HG03520 (cell line): ENCODE data around the gene GATAD2A.

Experiments used
- ATAC-seq: cut with Tn5 transposase; IDR thresholded peaks from one replicate; pipeline ENCODE4 v1.9.1; 2021; ENCODE audit warnings: mild to moderate bottlenecking, moderate library complexity; ENCODE audit not compliant: unreplicated experiment

Gene GATAD2A

DNA sequence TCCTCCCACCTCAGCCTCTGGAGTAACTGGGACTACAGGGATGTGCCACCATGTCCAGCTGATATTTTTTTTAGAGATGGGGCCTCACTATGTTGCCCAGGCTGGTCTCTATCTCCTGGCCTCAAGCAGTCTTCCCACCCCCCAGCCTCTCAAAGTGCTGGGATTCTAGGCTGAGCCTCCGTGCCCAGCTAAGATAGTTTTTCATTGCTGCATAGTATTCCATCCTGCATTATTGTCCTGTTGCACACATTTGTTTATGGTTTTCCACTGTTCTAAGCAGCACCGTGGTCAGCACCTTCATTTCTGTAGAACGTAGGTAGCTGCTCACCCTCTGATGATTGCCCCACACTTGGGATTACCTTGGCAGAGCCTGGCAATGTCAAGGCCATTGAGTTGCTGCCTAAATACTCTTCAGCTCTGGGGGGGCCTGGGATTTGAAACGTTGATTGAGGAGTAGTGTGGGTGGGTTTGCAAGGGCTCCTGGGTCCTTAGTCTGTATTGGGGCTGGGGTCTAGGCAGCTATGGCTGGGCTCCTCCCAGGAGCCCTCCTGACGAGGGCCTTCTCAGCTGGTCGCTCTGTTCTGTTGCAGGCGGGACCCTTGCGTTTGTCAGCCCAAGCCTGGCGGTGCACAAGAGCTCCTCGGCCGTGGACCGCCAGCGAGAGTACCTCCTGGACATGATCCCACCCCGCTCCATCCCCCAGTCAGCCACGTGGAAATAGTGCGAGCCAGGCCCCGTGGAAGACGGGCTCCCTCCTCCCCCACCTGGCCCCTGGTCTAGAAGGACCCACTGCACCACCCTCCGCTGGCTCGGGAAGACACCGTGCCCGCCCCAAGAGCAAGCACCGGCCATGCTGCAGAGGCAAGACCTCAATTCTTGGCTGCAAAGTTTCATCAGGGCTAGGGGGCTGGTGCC is 99.5 kb downstream of the GATAD2A start:
- ATAC-seq = no peak

DNA sequence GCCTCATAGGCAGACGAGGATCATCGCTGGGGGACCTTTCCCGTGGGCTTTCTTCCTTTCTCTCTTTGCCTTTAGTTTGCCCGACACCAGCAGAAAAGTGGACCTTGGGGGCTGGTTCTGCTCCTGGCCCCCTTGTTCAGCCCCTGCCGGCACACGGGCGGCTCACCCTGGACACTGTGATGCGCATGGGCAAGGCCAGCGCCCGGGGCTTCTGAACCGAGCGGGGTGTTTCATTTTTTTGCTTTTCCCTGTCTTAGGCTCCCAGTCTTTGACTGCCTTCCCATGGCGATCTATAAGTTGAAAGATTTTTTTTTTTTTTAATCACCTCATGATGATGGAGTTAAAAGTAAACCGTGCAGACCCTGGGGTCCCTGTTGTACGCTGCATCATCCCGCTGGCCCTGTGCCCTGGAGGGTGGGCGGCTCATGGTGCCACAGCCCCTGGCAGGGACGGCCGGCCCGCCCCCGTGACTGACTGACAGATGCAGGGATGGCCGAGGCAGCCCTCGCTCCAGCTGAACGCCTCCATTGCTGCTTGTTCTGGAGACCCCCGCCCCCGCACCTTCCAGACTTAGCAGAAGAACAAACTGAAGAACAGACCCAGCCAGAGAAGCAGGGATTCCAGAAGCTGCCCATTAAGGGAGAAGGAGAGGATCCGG is 100.3 kb downstream of the GATAD2A start:
- no peak for ATAC-seq

DNA sequence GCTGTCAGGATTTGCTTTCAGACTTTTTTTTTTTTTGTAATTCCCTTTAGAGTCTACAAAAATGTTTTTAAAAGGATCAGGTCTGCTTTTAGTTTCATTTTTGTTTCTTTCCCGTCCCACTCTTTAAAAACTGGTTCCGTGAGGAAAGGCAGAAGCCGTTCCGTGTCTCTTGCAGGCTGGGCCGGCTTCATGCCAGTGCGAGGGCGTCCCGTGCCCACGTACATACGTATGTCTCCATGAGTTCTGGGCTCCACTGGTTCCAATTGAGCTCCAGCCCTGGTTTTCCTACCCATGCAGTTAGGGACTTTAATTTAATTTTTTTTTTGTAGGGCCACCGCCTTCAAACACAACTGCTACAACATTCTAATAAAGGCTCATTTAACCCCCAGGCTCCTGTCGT is 101.1 kb downstream of the GATAD2A start:
- no peak for ATAC-seq

DNA sequence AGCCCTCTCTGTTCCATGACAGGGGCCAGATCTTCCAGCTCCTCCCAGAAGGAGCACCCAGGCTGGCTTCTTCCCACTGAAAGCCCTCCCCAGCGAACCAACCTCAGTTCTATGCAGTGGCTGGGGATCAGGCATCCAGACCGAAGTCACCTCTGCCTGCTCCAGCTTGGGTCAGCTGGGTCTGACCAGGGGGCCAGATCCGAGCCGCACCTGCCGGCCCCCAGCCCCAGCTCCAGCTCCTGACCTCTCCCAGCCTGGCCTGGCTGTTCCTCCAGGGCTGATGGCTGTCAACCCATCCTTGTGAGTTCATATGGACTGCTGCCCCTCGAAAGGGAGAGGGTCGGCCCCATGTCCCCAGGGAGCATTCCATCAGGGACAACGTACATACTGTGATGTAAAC is 101.9 kb downstream of the GATAD2A start:
- ATAC-seq = no peak

DNA sequence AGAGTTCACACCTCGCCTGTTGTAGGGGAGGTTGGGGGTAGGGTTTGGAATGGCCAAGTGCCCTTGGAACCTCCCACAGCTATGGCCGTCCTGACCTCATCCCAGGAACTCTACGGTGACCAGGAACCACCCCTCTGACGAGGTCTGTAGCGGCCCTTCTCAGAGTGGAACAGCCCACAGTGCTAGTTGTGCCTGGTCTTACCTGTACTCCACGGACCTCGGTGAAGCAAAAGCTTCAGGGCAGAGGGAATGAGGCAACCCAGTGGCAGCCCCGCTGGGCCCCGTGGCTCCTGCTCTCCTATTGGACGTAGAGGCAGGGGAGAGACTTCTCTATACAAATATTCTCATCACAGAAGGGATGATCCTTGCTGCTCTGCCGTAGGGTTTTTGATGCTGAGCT is 102.7 kb downstream of the GATAD2A start:
- ATAC-seq = no peak

DNA sequence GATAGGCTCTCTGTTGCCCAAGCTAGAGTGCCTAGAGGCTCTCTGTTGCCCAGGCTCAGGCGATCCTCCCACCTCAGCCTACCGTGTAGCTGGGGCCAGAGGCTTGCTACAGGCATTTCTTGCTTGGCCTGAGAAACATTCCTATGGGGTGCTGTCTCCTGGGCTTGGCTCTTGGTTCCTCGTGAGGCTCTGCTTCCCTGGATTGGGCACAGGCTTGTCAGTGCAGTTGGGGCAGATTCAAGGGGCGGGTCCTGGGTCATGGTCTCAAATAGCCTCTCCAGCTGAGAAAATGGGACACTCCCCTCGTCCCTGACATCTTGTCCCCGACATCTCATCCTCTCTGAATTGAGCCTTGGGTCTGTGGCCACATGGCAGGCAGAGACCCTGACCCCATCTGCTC is 105.0 kb downstream of the GATAD2A start:
- no peak for ATAC-seq

DNA sequence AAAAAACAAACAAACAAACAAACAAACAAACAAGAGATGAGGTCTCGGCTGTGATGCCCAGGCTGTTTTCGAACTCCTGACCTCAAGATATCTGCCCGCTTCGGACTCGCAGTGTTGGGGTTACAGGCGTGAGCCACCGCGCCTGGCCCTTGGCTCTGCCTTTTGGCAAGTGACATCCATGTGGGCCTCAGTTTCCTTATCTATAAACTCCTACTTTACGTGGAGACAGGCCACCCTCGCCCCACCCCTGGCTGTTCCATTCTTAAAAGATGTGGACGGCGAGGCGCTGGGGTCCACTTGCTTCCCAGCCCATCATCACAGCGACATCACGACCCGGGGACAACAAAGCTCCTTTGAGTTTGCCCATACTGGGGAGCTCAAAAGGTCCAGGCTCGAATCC is 108.2 kb downstream of the GATAD2A start:
- ATAC-seq = no peak

DNA sequence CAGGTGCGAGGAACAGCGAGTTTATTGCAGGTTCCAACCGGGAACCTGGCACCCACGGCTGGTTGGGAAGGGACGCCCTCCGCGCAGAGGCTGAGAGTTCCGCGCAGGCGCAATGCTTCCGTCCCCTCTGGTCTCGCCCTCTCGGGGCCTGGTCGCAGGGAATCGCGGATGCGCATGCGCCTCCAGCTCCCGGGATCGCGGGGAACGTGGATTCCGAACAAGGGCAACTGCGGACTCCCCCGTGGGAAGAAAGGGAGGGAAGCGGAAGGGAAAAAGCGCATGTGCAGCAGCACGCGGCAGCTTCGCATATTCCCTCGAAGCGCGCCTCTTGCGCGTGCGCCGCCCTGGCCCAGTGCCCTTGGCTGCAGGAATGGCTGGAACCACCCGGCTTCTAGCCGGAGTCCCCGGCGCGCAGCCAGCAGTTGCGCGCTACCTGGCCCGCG is 108.8 kb downstream of the GATAD2A start:
- ATAC-seq = no peak

DNA sequence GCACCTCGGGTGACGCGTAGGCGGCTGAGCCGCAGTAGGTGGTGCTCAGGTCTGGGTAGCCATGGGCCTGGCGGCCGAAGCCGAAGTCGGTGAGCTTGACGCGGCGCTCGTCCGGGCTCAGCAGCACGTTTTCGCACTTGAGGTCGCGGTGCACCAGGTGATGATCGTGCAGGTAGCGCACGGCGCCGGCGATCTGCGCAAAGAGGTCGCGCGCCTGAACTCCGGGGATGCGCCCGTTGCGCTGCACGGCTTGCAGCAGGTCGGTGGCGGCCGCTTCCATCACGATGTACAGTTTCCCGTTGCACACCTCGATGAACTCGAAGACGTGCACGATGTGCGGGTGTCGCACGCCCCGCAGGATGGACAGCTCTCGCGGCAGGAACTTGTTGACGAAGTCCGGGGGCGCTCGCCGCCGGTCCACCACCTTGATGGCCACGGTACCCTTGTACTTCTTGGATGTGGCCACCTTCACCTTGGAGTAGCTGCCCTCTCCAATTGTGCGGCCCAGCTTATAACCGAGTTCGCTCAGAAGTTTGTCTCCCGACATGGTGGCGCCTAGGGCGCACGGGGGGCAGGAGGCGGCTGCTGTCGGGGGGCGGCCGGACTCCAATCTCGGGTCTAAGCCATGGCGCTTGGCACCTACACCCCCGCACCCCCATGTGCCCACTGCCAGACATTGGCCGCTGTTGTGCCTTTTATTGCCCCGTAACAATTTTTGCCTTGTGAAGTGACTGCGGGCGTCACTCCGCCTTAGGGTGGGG is 109.6 kb downstream of the GATAD2A start, which contains the start of gene TSSK6:
Gene TSSK6 (minus strand): TSS at position 668 of the 761 bp plus-strand sequence. CDS start 121 bp downstream, at position 547.
- no peak for ATAC-seq

DNA sequence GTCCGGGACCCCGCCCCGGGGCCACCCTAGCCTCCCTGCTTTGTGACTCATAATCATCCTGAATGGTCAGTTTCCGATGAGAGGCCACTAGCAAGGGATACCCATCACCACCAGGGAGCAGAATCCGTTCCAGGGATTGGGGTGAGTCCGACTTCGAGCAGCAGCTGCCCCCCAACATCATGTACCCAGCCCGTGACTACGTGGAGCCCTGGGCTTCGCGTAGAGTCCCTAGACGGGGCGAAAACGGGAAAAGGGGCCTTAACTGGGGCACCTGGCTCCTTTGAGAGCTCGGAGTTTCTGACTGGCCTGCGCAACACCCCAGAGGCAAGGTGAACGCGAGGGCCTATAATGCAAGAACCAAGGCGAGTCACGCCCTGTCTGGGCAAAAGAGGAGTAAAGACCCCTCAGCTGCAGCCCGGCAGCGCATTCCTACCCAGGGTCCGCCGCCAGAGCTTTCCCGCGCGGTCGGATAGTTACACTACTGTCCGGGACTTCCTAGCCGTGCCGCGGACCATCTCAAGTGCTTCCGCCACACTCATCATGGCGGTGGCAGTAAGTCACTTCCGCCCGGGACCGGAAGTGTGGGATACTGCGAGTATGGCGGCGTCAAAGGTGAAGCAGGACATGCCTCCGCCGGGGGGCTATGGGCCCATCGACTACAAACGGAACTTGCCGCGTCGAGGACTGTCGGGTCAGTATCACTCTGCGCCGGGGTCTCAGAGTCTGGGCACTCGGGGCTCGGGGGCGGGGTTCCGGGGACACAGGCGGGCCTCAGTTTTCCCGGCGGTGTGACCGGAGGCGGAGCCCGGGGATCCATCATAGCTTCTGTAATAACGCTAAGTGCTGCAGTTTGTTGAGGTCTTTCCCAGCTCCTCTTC is 110.4 kb downstream of the GATAD2A start, which contains the start of gene NDUFA13:
Gene NDUFA13 (plus strand): TSS at position 584 of the 878 bp plus-strand sequence. CDS start 14 bp downstream, at position 598.
- peak; percentile 77 for ATAC-seq

DNA sequence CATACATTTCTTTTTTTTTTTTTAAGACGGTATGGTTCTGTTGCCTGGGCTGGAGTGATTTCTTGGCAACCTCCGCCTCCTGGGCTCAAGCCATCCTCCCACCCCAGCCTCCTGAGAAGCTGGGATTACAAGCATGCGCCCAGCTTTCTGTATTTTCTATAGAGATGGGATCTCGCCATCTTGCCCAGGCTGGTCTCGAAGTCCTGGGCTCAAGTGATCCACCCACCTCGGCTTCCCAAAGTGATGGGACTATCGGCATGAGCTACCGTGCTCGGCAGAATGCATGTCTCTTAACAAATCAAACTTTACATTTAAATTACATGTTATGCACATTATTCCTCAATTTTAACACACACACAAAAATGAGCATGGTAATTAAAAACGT is 111.8 kb downstream of the GATAD2A start:
- ATAC-seq = no peak

DNA sequence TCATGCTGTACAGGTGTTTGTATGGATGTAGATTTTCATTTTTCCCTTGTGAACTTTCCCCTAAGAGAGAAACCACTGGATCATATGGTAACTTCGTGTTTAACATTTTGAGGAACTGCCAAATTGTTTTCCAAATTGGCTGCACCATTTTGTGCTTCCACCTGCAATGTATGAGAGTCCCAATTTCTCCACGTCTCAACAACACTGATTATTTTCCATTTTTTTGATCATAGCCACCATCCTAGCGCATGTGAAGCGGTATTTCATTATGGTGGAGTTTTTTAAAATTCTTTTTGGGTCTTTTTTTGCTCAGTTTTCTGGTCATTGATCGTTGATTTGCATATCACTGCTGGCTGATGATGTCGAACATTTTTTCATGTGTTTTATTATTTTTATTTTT is 115.5 kb downstream of the GATAD2A start:
- ATAC-seq = no peak

DNA sequence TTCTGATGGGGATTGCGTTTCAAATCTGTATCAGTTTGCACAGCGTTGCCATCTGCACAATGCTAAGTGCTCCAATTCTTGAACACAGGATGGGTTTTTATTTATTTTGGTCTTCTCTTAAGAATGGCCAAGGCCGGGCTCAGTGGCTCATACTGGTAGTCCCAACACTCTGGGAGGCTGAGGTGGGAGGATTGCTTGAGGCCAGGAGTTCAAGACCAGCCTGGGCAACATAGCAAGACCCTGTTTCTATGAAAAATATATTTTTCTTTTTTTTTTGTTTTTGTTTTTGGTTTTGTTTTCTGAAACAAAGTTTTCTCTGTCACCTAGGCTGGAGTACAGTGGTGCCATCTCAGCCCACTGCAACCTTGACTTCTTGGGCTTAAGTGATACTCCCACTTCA is 117.7 kb downstream of the GATAD2A start:
- ATAC-seq = no peak

DNA sequence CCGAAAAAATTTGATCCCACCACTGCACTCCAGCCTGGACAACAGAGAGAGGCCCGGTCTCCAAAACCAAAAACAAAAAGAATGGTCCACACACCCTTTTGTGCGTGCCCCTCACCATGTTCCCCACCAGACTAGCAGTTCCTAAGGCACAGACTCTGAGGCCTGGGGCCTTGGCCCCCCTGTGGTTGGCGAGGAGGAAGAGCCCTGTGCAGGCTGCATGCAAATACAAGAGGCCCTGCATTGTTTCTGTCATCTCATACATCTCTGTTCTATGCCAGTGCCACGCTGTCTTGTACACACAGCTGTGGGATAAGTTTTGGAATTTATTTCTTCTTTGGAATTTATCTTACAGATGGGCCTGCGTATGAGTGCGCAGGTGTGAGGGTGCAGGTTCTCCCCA is 118.6 kb downstream of the GATAD2A start:
- no peak for ATAC-seq

DNA sequence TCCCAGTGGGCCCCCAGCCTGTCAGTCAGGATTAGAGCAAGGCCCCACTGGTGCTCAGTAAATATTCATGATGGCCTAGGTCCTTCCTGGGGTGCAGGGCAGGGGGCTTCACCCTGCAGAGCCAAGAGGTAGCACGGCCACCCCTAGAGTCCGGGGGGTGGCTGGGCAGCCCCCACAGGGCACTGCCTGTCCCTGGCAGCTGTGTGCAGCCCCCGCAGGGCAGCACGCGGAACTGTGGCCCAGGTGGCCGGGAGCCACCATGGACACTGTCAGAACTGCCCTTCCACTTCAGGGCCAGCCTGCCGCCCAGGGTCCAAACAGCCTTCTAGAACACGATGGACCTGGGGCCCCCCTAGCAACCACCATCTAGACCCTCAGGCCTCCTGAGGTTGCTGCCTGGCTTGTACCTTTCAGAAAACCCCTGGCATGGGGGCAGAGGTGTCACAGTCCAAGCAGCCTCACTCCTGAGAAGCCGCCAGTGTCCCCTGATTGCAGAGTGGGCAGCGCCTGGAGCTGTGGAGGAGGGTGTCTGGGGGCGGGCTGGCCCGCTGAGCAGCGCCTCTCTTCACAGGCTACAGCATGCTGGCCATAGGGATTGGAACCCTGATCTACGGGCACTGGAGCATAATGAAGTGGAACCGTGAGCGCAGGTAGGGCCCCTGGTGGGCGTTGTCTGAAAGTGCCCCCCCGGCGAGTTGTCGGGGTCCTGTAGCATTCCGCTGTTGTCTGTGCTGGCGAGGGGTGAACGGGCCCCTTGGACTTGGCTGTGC is 120.3 kb downstream of the GATAD2A start:
- no peak for ATAC-seq

DNA sequence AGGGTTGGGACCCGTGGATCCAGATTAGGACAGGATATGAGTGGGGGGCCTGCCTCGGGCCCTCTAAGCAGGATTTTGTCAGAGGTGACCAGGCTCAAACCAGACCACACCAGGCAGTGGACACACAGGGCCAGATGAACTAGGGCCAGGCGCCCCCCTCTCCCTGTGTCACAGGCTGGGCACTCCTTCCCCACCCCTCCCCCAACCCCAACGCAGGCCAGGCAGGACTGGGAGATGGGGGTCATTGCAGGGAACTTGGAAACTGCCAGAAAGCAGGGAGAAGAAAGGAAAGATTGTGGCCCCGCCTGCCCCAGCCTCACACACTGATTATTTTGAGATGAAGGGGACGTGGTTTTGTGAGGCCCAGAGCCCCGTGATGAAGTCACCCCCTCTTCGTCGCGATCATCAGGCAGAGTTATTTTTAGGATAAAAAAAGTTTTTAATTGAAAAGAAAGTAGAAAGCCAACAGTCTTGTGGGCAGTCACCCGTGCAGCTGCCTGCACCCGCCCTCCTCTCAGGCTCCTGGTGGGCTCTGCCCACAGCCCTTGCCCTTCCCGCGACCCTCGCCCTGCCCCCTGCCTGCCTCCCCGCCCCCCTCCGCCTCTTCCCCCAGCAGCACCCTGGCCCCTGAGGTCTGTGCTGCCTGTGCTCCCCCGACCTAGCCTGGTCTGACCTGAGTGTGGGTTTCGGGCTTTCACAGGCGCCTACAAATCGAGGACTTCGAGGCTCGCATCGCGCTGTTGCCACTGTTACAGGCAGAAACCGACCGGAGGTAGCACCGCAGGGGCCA is 121.3 kb downstream of the GATAD2A start:
- no peak for ATAC-seq

DNA sequence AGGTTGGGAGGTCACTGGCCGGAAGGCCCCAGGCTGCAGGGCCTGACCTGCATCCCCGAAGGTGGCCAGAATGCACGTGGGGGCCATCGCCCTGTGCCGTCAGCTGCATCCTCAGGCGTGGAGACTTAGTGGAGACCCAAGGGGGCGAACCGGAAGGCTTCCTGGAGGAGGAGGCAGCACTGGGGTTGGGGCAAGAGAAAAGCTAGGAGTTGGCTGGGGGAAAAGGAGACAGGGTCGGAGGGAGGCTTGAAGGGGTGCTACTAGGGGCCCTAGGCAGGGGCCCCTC is 121.8 kb downstream of the GATAD2A start:
- no peak for ATAC-seq

DNA sequence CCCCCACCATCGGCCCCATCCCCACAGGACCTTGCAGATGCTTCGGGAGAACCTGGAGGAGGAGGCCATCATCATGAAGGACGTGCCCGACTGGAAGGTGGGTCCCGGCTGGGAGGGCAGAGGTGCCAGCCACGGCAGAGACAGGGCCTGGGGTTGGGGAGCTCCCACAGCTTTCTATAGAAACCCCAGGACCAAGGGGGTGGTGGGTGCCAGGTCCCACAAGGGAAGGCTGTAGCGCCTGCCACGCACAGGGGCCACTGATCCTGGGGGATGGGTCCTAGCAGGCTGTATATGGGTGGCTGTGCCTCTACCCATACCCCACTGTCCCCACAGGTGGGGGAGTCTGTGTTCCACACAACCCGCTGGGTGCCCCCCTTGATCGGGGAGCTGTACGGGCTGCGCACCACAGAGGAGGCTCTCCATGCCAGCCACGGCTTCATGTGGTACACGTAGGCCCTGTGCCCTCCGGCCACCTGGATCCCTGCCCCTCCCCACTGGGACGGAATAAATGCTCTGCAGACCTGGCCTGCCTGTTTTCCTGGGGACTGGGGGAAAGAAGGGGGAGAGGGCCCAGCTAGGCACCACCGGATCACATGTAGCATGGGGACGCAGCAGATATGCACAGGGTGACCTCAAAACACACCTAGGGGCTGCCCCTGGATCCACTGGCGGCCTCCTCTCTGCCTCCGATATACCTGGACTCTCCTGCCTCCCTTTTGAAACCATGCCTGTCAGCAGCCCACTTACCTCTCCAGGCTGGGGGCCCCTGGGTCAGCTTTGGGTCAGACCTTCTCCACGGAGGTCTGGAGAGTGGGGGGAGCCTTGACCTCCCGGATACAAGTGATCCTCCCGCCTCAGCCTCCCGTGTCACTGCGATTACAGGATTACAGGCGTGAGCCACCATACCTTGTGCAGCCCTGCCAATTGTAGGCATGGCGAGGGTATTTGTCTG is 122.5 kb downstream of the GATAD2A start:
- no peak for ATAC-seq
